ENCODE measurements around the gene TRIM9.
A peak's percentile ranks its signal among the peaks of the same experiment; 100 is the strongest.
"Not testable (repeated sequence)": the region's sequence is repeated elsewhere in the genome, so short reads cannot be mapped to it uniquely, and the experiment has no call there.

TRIM9 gene

DNA sequence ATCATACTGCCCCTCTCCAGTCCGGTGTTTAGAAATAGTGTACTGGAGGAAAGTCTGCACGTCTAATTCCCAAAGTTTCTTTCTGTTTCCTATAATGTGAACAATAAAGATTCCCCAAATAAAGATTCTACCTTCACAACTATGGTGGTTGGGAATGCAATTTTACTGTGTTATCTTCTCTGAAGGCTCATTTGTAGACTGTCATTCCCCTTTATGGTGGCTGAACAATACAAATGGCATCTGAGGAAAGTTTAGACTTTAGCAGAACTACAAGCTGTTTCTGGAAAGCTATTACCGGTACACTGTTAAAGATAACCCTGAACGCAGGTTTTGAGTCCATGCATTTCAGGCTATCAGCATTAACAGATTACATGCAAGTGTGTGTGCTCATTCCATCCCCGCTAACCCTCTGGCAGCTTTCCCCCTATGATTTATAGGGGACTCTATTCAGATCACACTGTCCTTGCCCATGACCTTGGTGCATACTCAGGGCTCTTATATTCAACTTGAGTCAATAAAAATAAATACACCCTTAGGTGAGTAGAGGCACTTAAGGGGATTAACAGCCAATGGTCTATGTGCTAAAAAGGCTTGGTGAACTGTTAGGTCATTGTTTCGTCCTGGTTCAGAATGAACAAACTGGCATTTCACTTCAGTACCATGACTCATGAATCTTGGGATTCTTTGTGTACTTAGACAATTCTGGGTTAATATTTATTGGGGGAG, 89.9 kb downstream of the TRIM9 start:
- DNase-seq (ENCODE audit: low read depth in 2 of 2) = no peak

DNA sequence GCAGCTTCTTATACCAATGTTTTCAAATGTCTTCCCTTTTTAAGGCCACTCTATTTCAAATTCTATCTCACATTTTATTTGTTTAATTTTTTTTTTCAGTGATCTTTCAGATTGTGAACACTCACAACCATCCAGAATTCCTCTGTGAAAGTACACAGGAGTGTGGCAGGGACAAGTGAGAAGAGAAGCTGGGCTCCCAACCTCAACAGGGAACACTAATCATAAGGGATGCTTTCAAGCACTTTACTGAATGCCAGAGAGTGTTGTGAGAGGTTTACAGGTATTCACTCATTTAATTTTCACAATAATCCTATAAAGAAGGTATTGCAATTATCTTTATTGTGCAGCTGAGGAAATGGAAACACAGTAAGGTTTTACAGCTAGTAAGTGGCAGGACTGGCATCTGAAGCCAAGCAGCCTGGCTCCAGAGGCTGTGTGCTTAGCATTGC, 90.5 kb downstream of the TRIM9 start:
- no peak for DNase-seq (ENCODE audit: low read depth in 2 of 2)

DNA sequence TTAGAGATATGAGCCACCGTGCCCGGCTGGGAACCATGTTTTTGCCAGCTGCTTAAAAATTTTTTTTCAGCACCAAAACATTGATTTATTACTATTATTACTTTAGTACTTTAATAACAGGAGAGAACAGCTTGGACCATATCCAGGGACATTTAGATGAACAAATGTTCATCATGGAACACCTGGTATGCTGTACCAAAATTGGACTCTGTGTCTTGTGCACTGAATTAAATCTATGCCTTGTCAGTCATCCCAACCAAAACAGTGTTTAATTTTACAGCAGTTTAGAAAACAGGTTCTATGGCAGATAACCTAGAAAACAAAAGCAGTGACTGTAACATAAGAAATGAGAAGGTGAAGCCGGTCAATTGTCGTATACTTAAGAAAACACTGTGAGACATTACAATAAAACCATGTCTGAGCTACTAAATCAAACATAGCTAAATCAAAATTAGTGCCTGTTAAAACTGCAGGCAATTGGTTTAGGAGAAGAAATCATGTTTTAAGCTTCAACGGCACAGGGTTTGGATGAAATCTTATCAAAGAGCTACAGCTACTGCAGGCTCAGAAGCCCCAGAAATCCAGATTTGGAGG, 92.4 kb downstream of the TRIM9 start:
- no peak for DNase-seq (ENCODE audit: low read depth in 2 of 2)

DNA sequence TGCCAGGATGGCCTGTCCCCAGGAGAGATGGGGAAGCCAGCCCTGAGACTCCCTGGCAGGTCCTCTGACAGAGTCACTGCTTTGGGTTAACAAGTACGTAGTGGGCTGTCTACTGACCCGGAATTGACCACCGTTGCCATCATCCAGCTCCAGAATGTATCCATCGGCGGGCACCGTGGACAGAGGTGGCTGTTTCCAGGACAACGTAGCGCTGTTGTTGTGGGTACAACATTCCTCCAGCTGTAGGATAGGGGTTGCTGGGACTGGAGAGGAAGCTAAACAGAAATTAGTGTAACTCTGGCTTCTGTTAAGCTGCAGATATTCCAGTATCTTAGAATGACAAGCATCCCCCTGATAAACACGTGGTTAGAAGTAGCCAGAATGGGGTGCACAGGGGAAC, 94.3 kb downstream of the TRIM9 start:
- DNase-seq (ENCODE audit: low read depth in 2 of 2) = no peak

DNA sequence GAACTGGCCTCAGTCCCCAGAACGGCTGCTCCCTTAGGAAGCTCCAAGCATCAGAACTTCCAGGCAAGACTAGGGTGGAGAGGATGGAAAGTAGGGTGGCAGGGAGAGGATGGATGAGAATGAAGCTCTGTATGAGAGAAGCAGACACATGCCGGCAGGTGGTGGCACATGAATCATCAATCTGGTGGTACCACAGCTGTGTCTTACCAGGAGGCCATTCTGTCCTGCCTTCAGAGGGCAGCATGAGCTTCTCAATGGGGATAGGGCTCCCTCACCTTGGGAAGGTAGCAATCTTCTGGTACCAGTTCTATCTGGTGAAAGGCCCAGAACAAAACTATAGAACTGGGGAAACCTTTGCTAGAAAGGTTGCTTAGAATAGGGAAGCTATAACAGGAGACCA, 95.2 kb downstream of the TRIM9 start:
- no peak for DNase-seq (ENCODE audit: low read depth in 2 of 2)

DNA sequence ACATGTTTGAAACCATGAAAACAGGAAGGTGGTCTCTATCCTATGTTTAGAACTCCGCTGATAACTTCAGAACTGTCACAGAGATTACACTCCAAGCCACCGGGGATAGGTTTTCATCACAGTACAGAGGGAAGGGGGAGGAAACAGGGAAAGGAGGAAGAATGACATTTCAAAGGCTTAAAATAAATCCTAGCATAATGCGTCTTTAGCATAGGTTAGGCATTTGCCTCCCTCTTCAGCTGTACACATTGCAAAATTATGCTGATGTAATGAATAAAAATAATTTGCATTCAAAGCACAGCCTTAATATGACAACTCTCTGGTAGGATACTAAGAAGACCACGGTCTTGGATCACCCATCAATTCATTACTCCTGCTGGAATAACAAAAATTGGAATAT, 96.3 kb downstream of the TRIM9 start:
- no peak for DNase-seq (ENCODE audit: low read depth in 2 of 2)

DNA sequence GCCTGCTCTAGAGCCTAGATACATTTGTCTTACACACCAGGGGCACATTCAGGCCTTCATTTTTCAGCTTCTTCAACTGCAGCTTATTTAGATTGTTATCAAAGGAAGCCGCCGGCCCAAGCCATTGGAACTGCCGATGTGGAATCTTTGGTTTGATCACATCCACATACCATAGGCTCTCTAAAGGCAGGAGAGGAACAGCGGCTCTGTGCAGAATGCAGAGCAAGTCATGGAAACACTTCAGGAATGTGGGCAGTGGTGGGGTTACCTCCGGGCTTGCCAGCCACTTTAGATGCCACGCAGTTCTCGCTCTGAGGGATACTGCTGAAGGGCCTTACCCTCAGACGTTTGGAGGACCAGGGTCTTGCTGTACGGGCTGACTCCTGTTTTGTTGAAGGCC, 97.2 kb downstream of the TRIM9 start:
- no peak for DNase-seq (ENCODE audit: low read depth in 2 of 2)

DNA sequence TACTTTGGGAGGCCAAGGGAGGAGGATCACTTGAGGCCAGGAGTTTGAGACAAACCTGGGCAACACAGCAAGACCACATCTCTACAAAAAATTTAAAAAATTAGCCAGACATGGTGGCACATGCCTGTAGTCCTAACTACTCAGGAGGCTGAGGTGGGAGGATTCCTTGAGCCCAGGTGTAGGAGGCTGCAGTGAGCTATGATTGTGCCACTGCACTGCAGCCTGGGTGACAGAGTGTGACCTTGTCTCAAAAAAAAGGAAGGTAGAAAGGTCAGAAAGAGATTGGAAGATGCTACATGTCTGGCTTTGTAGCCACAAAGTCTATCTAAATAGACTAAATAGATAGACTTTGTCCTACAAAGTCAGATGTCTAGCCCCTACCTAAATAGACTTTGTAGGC, 100.7 kb downstream of the TRIM9 start:
- not testable (repeated sequence) for DNase-seq (ENCODE audit: low read depth in 2 of 2)

DNA sequence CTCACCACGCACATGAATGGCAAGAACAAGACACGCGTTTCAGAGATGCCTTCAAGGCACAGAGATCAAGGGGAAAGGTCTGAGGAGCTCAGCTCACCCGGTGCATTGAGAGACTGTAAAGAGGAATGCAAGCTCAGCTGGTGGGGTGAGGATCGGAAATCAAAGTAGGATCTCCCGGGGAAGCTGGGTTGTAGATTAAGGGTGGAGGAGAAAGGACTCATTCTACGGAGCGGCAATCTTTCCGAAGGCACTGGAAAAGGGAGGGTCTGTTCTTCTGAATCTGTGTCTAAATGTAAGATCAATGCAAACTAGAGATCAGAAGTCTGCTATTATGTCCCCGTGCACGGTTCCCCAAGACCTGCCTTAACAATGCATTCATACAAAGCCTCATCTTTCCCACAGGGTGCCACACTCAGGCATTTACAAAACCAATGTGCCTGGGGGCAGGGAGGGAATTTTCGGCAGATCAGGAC, 109.0 kb downstream of the TRIM9 start:
- no peak for DNase-seq (ENCODE audit: low read depth in 2 of 2)

DNA sequence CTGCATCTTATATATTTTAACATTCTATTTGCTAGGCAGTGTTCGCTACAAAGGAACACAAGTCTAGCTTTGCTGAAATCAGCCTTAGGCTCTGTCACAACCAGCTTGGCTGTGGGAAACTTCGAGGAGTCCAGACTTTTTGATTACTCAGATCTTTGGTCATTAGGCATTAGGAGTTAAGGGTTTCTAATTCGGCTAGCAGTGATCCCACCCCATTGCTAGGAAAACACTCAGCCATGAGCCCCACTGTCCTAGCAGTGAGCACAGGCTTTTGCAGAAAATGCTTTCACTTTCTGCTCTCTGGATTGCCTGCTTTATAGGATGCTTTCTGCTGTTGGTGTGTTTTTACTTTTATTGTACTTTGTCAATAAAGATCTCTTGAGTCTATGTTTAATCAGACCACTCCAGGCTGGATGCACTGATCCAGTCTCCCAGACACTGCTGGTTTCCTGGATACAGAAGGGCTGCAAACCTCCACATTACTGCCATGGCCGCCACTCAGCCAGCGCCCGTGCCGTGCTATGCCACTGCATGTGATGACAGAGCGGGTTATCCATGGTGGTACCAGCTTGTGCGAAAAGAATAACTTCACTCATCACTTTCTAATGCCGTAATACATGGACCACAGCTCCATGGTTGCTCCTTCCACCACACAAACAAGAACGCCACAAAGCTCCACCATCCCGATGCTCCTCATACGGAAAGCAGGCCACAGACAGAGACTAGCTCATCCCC, 109.6 kb downstream of the TRIM9 start:
- no peak for DNase-seq (ENCODE audit: low read depth in 2 of 2)

DNA sequence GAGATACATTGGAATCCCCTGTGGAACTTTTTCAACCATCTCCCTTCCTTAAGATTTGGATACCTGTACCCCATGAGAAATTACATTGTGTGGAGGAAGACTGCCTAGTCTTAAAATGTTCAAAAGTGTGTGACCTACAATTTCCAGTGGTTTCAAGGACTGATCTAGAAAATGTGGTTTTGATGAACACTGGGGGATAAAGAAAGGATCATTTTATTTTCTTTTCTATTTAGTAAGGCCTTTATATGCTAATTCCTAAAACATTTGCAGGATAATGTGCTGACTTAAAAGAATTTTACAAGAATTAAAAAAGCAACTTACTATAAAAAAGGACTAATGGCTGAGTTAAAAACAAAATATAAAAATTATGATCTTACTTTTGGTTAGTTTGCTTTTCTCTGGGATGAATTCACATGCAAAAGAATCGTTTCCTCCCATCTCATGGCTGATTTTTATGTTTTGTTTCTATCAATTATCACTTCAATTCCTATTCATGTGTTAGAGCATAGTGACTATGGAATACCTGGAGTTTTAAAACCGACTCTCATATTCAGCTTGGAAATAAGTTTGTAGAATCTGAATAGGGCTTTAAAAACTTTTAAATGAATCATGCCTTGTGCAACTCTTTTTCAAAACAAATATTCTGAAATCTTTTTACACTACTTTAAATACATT, 110.7 kb downstream of the TRIM9 start:
- DNase-seq (ENCODE audit: low read depth in 2 of 2) = no peak

DNA sequence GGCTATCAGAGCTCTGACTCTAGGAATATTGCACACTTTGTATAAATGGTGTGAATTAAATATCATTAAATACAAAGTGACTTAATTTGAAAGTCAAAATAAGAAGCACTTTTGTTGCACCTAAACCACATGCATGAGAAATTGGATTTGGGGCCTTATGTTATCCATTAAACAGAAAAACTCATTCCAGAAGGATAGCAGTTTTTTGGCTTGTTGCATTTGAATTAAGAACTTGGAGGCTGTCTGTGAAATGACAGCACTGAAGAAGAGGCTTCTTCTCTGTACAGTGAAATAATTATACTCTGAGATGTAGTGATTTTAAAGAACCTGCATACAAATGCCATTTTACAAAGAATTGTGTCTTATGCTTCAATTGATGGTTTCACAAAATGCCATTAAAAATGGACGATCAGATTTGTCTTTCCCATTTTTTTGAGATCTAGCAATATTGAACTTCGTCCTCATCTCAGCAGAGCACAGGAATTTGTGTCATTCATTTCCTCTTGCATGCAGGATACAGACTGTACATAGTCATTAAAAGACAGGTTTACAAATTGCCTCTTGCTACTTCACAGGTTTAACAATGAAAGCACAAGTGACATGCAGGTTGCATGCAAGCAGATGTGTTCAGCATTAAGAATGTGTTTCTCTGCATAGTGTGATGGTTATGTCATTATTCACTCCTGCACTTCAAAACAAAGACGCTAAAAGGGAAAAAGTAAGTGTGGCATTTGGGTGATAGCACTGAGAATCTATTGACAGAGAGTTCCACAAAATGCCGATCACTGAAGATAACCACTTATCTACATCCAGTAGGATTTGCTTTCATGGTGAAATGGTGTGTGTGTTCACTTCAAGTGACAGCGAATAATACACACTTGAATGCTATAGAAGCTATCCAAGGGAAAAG, 114.7 kb downstream of the TRIM9 start:
- DNase-seq (ENCODE audit: low read depth in 2 of 2) = no peak

DNA sequence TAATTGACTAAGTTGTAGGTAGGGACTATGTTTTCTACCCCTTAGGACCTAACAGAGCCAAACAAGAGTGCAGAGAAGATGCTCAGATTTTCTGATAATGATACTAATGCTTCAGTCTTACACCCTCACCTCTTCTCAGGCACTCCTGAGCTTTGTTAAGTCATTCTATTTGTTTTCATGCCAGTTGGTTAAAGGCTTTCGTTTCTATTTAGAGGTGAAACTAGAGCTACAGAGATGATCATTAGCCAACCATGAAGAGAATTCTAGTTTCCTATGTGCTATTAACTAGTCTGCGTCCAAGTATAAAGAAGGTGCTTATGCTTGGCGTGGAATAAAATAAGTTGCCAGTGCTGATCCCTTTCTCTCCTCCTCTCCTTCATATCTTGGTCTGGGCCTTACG, 116.0 kb downstream of the TRIM9 start:
- no peak for DNase-seq (ENCODE audit: low read depth in 2 of 2)

DNA sequence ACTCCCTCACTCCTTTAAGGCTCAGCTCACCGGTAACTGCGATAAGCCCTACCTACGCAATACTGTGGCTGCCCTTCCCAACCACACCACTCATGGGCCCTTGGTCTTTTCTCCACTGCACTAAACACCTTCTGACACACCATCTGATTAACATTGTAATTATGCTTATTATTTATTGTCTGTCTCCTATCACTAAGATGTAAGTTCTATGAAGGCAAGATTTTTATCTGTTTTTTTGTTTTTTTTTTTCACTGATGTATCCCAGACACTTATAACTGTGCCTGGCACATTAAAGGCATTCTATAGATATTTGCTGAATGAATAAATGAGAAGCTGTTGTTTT, 116.4 kb downstream of the TRIM9 start:
- no peak for DNase-seq (ENCODE audit: low read depth in 2 of 2)

DNA sequence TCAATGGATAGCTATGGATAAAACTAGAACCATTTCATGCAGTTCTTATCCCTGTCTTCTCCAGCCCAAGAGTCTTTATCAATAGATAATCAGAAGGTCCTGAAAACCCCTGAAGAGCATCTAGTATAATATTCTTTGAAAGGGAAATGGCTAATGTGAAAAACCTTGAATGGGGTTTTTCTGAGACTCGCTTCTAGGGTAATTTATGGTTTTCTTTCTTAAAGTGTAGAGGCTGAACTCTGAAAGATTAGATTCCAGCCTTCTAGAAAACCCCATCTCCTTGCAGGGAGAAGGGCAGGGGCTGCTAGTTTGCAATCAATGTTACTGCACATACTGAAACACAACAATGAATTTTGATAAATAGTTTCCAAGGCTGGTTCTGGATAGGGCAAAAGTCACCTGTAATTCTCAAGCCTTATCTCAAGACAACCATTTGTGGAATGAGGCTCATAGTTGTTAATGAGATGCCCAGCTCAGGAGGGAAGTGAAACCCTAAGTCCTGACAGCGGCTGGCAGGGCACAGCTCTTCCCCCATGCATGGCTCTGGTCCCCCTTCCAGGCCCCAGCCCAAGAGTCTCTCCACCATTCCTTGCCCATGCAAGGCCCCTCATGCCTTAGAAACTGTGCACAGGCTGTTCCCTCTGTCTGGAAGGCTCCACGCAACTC, 116.9 kb downstream of the TRIM9 start:
- no peak for DNase-seq (ENCODE audit: low read depth in 2 of 2)

DNA sequence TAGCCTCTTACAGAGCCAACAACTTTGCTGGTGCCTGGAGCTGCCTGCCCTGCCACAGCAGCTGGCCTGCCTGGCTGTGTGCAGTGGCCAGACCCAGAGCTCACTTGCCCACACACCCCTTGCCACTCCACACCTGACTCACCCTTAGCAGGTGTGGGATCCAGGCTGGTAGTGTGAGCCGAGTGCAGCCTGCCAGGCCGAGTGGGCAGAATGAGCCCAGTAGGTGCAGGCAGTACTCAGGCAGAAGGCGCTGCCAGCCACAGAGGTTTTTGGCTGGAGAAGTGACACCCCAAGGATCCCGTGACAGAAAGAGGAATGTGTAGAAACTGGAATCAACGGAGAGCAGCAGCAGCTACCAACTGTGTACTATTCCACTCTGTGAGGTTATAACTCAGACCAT, 120.8 kb downstream of the TRIM9 start:
- no peak for DNase-seq (ENCODE audit: low read depth in 2 of 2)

DNA sequence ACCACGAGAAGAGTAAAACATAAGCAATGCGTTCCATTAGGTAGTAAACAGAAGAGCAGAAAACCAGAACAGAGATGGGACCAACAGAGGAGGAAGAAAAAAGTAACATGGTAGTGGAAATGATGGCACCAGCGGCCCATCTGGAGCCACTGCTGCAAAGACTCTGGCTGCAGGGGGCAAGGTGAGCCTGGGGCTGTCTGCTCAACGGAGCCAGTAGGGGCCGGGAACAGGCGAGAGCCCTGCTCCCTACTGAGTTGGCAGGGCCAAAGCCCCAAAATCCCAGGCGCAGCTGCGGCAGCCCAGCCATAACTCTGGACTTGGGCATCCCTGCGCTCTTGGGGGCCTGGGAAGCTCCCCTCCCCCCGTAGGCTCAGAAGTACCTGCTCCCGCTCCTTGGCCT, 122.2 kb downstream of the TRIM9 start:
- no peak for DNase-seq (ENCODE audit: low read depth in 2 of 2)

DNA sequence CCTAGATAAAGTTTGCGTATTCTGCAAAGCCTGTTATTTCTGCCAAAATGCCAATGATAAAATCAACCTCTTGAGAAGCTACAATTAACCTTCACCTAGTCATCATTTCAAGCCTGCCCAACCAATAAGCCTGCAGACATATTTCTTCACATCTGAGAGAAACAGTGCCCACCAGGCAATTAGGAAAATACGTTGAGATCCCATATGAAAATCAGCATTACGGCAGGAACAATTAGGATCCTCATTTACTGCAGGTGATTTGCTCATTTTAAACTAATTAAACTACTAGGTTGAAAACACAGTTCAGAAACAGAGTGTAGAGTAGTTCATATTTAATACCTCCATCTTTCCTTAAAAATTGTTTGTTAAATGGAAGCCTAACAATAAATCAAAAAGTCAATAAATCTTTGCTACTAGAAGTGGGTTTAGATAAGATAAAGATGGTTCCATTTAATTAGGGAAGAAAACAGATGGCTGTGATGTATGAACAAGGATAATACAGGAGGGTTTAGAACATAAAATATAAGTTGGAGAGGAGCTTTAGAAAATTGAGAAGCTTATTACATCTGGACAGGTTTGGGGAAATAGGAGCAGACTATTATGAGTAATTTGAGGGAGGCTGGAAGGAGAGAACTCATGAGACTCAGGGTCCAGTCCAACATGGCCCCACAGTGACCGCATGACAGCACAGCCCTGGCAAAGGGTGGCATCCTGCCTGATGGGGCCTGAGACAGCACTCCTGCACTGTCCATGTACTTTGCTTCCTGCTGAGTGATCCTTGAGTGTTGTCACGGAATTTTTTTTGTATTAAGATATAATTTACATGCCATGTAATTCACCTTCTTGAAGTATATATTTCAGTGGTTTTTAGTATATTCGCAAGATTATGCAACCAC, 123.8 kb downstream of the TRIM9 start:
- no peak for DNase-seq (ENCODE audit: low read depth in 2 of 2)

DNA sequence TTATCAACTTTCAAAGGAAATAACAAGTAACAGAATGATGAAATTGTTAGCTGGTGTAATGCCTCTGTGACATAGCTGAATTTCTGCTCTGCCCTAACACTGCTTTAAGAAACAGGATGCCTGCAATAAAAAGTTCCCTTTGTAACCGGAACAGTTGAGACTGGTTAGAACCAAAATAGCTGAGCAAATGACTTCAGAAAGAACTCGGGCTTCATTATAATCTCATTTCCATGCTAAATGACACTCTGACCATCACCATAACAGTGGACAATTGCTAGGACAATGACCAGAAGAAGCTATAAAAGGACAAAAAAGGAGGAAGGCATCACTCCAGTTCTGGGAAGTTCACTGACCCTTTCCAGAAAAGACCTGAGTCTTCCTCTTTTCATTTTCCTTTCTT, 127.1 kb downstream of the TRIM9 start:
- no peak for DNase-seq (ENCODE audit: low read depth in 2 of 2)

DNA sequence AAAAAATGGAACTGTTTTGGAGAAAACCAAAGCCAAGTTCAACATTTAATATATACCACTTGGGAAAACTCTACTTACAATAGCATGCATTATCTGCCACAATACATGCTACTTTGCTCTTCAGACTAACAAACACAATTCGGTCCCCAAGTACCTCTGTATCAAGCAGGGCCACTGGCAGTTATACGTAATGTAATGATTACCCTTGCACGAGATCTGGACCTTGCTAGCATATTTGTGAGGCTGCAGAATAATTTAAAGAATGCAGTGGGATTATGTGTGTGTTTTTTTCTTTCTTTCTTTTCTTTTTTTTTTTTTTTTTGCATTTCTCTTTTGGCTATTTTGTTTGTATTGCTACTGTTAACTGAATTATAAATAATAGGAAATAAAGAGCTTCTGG, 127.8 kb downstream of the TRIM9 start:
- DNase-seq (ENCODE audit: low read depth in 2 of 2) = peak; percentile 68

Data from fibroblast of skin of left quadriceps (primary cell).